ENCODE results near the gene GM2A.

- no peak for TF ChIP-seq POLR2A (IDR thresholded peaks at IDR 0.05; ENCODE audit: insufficient read depth in 1 of 2, low read depth in 2 of 2, low read length in 2 of 2)
- no peak for TF ChIP-seq POLR2AphosphoS5 (IDR thresholded peaks at IDR 0.05; ENCODE audit: low read depth, low read length)
- TF ChIP-seq AFF4 (CRISPR knock-in tag; IDR thresholded peaks at IDR 0.05), result no peak
- TF ChIP-seq CTCF (CRISPR knock-in tag; IDR thresholded peaks at IDR 0.05), result no peak
- TF ChIP-seq EP300 (IDR thresholded peaks at IDR 0.05; ENCODE audit: low read depth in 2 of 2, low read length in 2 of 2), result no peak
- no peak for TF ChIP-seq EP300 (CRISPR knock-in tag; IDR thresholded peaks at IDR 0.05; ENCODE audit: borderline replicate concordance)
- TF ChIP-seq SKIL (CRISPR knock-in tag; IDR thresholded peaks at IDR 0.05; ENCODE audit: borderline replicate concordance), result no peak
- TF ChIP-seq TP53 (CRISPR knock-in tag; conservative IDR thresholded peaks at IDR 0.05), result no peak
- no peak for TF ChIP-seq ATF7-NPFF (CRISPR knock-in tag; IDR thresholded peaks at IDR 0.05; ENCODE audit: low read depth)
- TF ChIP-seq TGIF2 (CRISPR knock-in tag; IDR thresholded peaks at IDR 0.05), result no peak
- TF ChIP-seq HMGXB4 (CRISPR knock-in tag; IDR thresholded peaks at IDR 0.05; ENCODE audit: borderline replicate concordance in 1 of 2, low read depth in 1 of 2), result no peak
- TF ChIP-seq TCF12 (IDR thresholded peaks at IDR 0.05), result no peak
- TF ChIP-seq TCF12 (CRISPR knock-in tag; IDR thresholded peaks at IDR 0.05), result no peak
- TF ChIP-seq DDIT3 (CRISPR knock-in tag; IDR thresholded peaks at IDR 0.05), result no peak
Observed at GRCh38 chr5:151238303-151238741, 14.7 kb upstream of the GM2A start.
